Prostate gland (tissue), 2 donors: ENCODE data around the gene KIAA0513.

ENCODE experiments used
- CTCF ChIP-seq, 4 experiments: fragments of 200-600 bp in 2 of 4; fragments of 450-650 bp in 2 of 4; sonication (generic) in 2 of 4; IDR thresholded peaks; 1 replicate in 3 of 4; 2 replicates in 1 of 4; pipeline ENCODE4 v1.5.1; 2016 to 2019; ENCODE audit warnings: antibody characterized with exemption in 4 of 4, mild to moderate bottlenecking in 2 of 4, moderate library complexity in 2 of 4
- POLR2A ChIP-seq: fragments of 450-650 bp; IDR thresholded peaks from one replicate; pipeline ENCODE4 v1.6.1; 2016; ENCODE audit warnings: antibody characterized with exemption, mild to moderate bottlenecking
- POLR2AphosphoS5 ChIP-seq: sonication (generic); formaldehyde crosslinking; IDR thresholded peaks from one replicate; pipeline ENCODE4 v1.6.1; 2017; ENCODE audit warnings: antibody characterized with exemption

- TF ChIP-seq CTCF (IDR thresholded peaks at IDR 0.05) (no peak), POLR2AphosphoS5 (no peak), POLR2A (no peak)
Observed at GRCh38 chr16:85139881-85140339, 112.3 kb downstream of the KIAA0513 start.
